Calu3 (cell line): Measurements from ENCODE around the gene BRD4. TPM values are rescaled to one million over a fixed set of nuclear protein-coding genes. Genes with fewer than 3 reads are reported as not detected.
"Not testable (repeated sequence)": the region's sequence is repeated elsewhere in the genome, so short reads cannot be mapped to it uniquely, and the experiment has no call there.

Experiments used
- BruUV-seq: library from RNA; stranded (reverse); fragments of 400-500 nt; replicated peaks from 2 replicates; lab custom pipeline; 2021; lab: Mats Ljungman, UMichigan
- CTCF ChIA-PET: fragments of 300-600 bp; sonication (Branson Sonifier 250); formaldehyde crosslinking; loops from one replicate; lab custom pipeline; 2022; ENCODE audit warnings: antibody characterized with exemption; lab: Charles Lee
- DNase-seq: peaks from one replicate; pipeline ENCODE4 v3.0.0; 2022
- H3K27ac Mint-ChIP-seq: one replicate; pipeline ENCODE4 v1.8.0; 2022; ENCODE audit warnings: mixed read lengths; ENCODE audit not compliant: unreplicated experiment
- H3K27me3 Mint-ChIP-seq: one replicate; pipeline ENCODE4 v1.8.0; 2022; ENCODE audit warnings: mixed read lengths; ENCODE audit not compliant: unreplicated experiment
- H3K36me3 Mint-ChIP-seq: one replicate; pipeline ENCODE4 v1.8.0; 2022; ENCODE audit warnings: mild to moderate bottlenecking, moderate library complexity, mixed read lengths; ENCODE audit not compliant: insufficient read depth, unreplicated experiment
- H3K4me1 Mint-ChIP-seq: one replicate; pipeline ENCODE4 v1.8.0; 2022; ENCODE audit warnings: mild to moderate bottlenecking, low read depth, mixed read lengths; ENCODE audit not compliant: unreplicated experiment
- H3K4me3 Mint-ChIP-seq: one replicate; pipeline ENCODE4 v1.8.0; 2022; ENCODE audit warnings: mild to moderate bottlenecking, low read depth, moderate library complexity, mixed read lengths; ENCODE audit not compliant: unreplicated experiment
- H3K9me3 Mint-ChIP-seq: one replicate; pipeline ENCODE4 v1.8.0; 2022; ENCODE audit warnings: low read depth, mixed read lengths; ENCODE audit not compliant: unreplicated experiment
- CTCF ChIP-seq: fragments of 200-600 bp; IDR thresholded peaks from one replicate; pipeline ENCODE4 v1.8.0; 2022; ENCODE audit warnings: antibody characterized with exemption; ENCODE audit not compliant: unreplicated experiment
- intact Hi-C: fragments of 100-400 bp; cut with micrococcal nuclease; formaldehyde crosslinking; loops from one replicate; pipeline ENCODE4 v1.10.0; 2022; ENCODE audit not compliant: unreplicated experiment
- total RNA-seq: library from RNA; stranded (reverse); gene quantifications from 2 replicates; pipeline ENCODE4 v1.2.3, GENCODE V29; 2022

Gene BRD4
- total RNA-seq, 1 experiment from 2014 or later, result 93.9 TPM

DNA sequence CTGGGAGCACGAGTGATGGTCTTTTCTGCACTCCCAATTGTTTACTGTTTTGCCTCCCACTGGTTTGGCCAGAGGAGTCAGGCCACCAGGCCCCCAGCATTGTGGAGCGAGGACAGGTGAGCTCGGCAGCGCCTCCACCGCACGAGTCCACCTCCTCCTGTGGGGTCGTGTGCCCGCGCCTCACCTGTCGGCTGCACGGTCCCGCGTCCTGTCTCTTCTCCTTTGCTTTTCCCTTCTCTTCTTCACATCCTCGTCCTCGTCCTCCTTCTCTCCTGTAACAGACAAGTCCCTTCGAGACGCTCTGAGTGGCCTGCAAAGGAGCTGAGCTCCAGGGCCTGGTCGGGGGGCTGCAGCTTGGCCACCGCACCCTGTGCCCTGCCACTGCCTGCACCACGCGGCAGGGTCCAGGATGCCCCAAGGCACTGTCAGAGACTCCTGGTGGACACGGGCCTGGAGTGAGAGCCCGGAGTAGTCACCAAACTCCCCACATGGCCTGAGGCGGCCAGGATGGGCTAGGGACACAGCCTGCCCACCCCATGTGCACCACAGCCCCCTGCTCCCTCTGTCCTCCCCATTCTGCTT is 35.8 kb upstream of the BRD4 start:
- no peak for TF ChIP-seq CTCF
- BruUV-seq, result no TSS peak
- H3K4me3 Mint-ChIP-seq, result no peak overlapping the region
- peaks cover 41% of the 10 kb centered on the region for H3K36me3 Mint-ChIP-seq
- CTCF ChIA-PET, result no interaction called here
- no peak overlapping the region for H3K27ac Mint-ChIP-seq
- H3K9me3 Mint-ChIP-seq, result no peaks in the 10 kb centered on the region
- no peaks in the 10 kb centered on the region for H3K27me3 Mint-ChIP-seq
- intact Hi-C loops, result no loop called here
- H3K4me1 Mint-ChIP-seq, result no peaks in the 10 kb centered on the region
- DNase-seq, result no peak

GRCh38 chr19:15367439-15367838 is 35.1 kb upstream of the BRD4 start:
- Mint-ChIP-seq H3K36me3 (peaks cover 37% of the 10 kb centered on the region), H3K9me3 (no peaks in the 10 kb centered on the region), H3K27ac (no peak overlapping the region), H3K4me3 (no peak overlapping the region), H3K27me3 (no peaks in the 10 kb centered on the region), H3K4me1 (no peaks in the 10 kb centered on the region)
- DNase-seq, result no peak
- TF ChIP-seq CTCF, result no peak
- CTCF ChIA-PET, result no interaction called here
- intact Hi-C loops, result no loop called here
- BruUV-seq, result no TSS peak

- TF ChIP-seq CTCF, result no peak
- BruUV-seq, result no TSS peak
- peaks cover 49% of the 10 kb centered on the region for H3K36me3 Mint-ChIP-seq
- no peaks in the 10 kb centered on the region for H3K9me3 Mint-ChIP-seq
- H3K4me1 Mint-ChIP-seq, result no peaks in the 10 kb centered on the region
- CTCF ChIA-PET, result interaction anchor here (0.5 kb wide), 1 partner anchor 17 kb away, joined by 3 read pairs; no protein-coding TSS in a partner anchor
- no peak for DNase-seq
- no peaks in the 10 kb centered on the region for H3K27me3 Mint-ChIP-seq
- H3K4me3 Mint-ChIP-seq, result no peak overlapping the region
- intact Hi-C loops, result no loop called here
- no peak overlapping the region for H3K27ac Mint-ChIP-seq
Measured at GRCh38 chr19:15365264-15365663, 32.9 kb upstream of the BRD4 start.

- H3K4me1 Mint-ChIP-seq, intact Hi-C loops, BruUV-seq, H3K4me3 Mint-ChIP-seq, H3K9me3 Mint-ChIP-seq, CTCF ChIA-PET, DNase-seq, H3K27ac Mint-ChIP-seq, H3K27me3 Mint-ChIP-seq: not testable (repeated sequence)
- H3K36me3 Mint-ChIP-seq, result peaks cover 46% of the 10 kb centered on the region
Measured at GRCh38 chr19:15363791-15364190, 31.5 kb upstream of the BRD4 start.

GRCh38 chr19:15363048-15363447 is 30.7 kb upstream of the BRD4 start:
- DNase-seq, intact Hi-C loops, H3K4me1 Mint-ChIP-seq, H3K9me3 Mint-ChIP-seq, CTCF ChIA-PET, BruUV-seq, H3K27ac Mint-ChIP-seq, H3K27me3 Mint-ChIP-seq, H3K4me3 Mint-ChIP-seq: not testable (repeated sequence)
- H3K36me3 Mint-ChIP-seq, result peaks cover 46% of the 10 kb centered on the region

DNA sequence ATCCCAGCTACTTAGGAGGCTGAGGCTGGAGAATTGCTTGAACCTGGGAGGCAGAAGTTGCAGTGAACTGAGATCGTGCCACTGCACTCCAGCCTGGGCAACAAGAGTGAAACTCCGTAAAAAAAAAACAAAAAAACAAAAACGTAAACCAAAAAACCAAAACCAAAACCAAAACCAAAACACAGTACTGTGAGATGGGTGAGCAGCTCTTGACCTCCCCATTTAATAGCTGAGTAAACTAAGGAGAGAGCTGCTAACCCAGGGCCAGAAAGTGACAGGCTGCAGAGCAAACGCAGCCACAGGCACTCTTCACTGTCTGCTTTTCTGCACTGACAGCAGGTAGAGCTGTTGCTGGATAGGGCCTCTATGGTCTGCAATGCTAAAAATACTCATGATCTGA is 27.7 kb upstream of the BRD4 start:
- DNase-seq, H3K4me3 Mint-ChIP-seq, intact Hi-C loops, CTCF ChIA-PET, BruUV-seq, H3K4me1 Mint-ChIP-seq, H3K27me3 Mint-ChIP-seq, H3K27ac Mint-ChIP-seq, H3K9me3 Mint-ChIP-seq: not testable (repeated sequence)
- peaks cover 50% of the 10 kb centered on the region for H3K36me3 Mint-ChIP-seq
